PC-9 (cell line): ENCODE data around the gene PRKAG2.

Experiments
- EZH2 ChIP-seq: fragments of 200-600 bp; sonication (generic); IDR thresholded peaks from 2 replicates; pipeline ENCODE4 v1.8.0; 2017; ENCODE audit warnings: antibody characterized with exemption, low read depth
- TF ChIP-seq, protein P1 (sequence below): fragments of 200-600 bp; sonication (generic); conservative IDR thresholded peaks from 2 replicates; pipeline ENCODE4 v1.6.1; 2017; ENCODE audit warnings: mixed run types, antibody characterized with exemption, mild to moderate bottlenecking, moderate library complexity

GRCh38 chr7:151833213-151833651, 43.7 kb downstream of the PRKAG2 start:
- no peak for TF ChIP-seq EZH2
- TF ChIP-seq, protein P1, sequence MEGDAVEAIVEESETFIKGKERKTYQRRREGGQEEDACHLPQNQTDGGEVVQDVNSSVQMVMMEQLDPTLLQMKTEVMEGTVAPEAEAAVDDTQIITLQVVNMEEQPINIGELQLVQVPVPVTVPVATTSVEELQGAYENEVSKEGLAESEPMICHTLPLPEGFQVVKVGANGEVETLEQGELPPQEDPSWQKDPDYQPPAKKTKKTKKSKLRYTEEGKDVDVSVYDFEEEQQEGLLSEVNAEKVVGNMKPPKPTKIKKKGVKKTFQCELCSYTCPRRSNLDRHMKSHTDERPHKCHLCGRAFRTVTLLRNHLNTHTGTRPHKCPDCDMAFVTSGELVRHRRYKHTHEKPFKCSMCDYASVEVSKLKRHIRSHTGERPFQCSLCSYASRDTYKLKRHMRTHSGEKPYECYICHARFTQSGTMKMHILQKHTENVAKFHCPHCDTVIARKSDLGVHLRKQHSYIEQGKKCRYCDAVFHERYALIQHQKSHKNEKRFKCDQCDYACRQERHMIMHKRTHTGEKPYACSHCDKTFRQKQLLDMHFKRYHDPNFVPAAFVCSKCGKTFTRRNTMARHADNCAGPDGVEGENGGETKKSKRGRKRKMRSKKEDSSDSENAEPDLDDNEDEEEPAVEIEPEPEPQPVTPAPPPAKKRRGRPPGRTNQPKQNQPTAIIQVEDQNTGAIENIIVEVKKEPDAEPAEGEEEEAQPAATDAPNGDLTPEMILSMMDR, result no peak
